ENCODE data around the gene NRG2.

DNA sequence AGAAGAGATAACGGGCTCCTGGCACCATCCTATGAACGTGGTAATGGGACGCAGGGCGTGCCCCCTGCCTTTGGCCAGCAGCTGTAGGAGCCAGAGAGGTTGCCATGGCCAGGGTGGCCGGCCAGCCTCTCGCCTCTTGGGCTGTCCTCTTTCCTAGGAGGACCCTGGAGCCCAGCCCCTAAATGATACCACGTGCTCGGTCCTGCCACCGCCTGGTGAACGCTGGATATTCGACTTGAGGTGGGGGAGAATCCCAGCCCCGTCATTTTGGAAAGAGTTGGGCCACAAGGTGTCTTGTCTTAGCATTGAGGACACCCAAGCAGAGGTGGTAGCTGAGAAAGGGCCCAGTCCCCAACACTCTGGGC, 391 bp upstream of the NRG2 start:
- TF ChIP-seq, protein P1, sequence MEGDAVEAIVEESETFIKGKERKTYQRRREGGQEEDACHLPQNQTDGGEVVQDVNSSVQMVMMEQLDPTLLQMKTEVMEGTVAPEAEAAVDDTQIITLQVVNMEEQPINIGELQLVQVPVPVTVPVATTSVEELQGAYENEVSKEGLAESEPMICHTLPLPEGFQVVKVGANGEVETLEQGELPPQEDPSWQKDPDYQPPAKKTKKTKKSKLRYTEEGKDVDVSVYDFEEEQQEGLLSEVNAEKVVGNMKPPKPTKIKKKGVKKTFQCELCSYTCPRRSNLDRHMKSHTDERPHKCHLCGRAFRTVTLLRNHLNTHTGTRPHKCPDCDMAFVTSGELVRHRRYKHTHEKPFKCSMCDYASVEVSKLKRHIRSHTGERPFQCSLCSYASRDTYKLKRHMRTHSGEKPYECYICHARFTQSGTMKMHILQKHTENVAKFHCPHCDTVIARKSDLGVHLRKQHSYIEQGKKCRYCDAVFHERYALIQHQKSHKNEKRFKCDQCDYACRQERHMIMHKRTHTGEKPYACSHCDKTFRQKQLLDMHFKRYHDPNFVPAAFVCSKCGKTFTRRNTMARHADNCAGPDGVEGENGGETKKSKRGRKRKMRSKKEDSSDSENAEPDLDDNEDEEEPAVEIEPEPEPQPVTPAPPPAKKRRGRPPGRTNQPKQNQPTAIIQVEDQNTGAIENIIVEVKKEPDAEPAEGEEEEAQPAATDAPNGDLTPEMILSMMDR (IDR thresholded peaks at IDR 0.05; ENCODE audit: extremely low read depth in 1 of 2, insufficient read depth in 1 of 2, low read depth in 1 of 2, low read length in 2 of 2) = no peak
- TF ChIP-seq EZH2 (IDR thresholded peaks at IDR 0.05; ENCODE audit: borderline replicate concordance, low read depth, low read length, severe bottlenecking) (no peak), POLR2A (IDR thresholded peaks at IDR 0.05; ENCODE audit: low read depth, low read length) (no peak), MYC (IDR thresholded peaks at IDR 0.05; ENCODE audit: low read depth, low read length) (no peak)

Data from endothelial cell of umbilical vein (primary cell).